Lower lobe of right lung (tissue), 2 donors: ENCODE measurements around the gene CREBRF. TPM values are rescaled to one million over a fixed set of nuclear protein-coding genes. Genes with fewer than 3 reads are reported as not detected.

ENCODE experiments used
- ATAC-seq, 2 donors: fragments of 200-7000 bp; cut with Tn5 transposase; one replicate each; pipeline ENCODE4 v1.9.1; 2020 to 2022; ENCODE audit warnings: mild to moderate bottlenecking in 2 of 2, moderate library complexity in 2 of 2
- DNase-seq: peaks from one replicate; pipeline ENCODE4 v3.0.0-alpha.2; 2020
- H3K27ac ChIP-seq: fragments of 200-600 bp; one replicate; pipeline ENCODE4 v1.8.0; 2022
- H3K27me3 ChIP-seq: fragments of 200-600 bp; one replicate; pipeline ENCODE4 v1.8.0; 2022; ENCODE audit warnings: low read depth
- H3K36me3 ChIP-seq: fragments of 200-600 bp; one replicate; pipeline ENCODE4 v1.8.0; 2022; ENCODE audit warnings: mild to moderate bottlenecking
- H3K4me1 ChIP-seq: fragments of 200-600 bp; one replicate; pipeline ENCODE4 v1.8.0; 2022
- H3K4me3 ChIP-seq: fragments of 200-600 bp; one replicate; pipeline ENCODE4 v1.8.0; 2022; ENCODE audit warnings: mild to moderate bottlenecking
- H3K9me3 ChIP-seq: fragments of 200-600 bp; one replicate; pipeline ENCODE4 v1.8.0; 2022
- intact Hi-C: fragments of 100-400 bp; cut with DNase I; formaldehyde crosslinking; loops from one replicate; pipeline ENCODE4 v1.11.0; 2022
- total RNA-seq: library from RNA; stranded (reverse); fragmentation: NEBNext Ultra II Directional; extraction: Animal tissue kit (Norgen Biotek cat#: 25700); gene quantifications from one replicate; pipeline ENCODE4 v1.2.1, GENCODE V29; 2021
- TF ChIP-seq, protein P1 (sequence below): fragments of 200-600 bp; IDR thresholded peaks from one replicate; pipeline ENCODE4 v1.8.0; 2022; ENCODE audit warnings: antibody characterized with exemption, mild to moderate bottlenecking
- donor health status: DM: no; HTN: yes; CAD: no; lungs with severe emphysema.

CREBRF gene
- total RNA-seq, 1 donor from 2014 or later, result 50.2 TPM

GRCh38 chr5:173050791-173051190 lies 5.4 kb upstream of the CREBRF start:
- TF ChIP-seq, protein P1, sequence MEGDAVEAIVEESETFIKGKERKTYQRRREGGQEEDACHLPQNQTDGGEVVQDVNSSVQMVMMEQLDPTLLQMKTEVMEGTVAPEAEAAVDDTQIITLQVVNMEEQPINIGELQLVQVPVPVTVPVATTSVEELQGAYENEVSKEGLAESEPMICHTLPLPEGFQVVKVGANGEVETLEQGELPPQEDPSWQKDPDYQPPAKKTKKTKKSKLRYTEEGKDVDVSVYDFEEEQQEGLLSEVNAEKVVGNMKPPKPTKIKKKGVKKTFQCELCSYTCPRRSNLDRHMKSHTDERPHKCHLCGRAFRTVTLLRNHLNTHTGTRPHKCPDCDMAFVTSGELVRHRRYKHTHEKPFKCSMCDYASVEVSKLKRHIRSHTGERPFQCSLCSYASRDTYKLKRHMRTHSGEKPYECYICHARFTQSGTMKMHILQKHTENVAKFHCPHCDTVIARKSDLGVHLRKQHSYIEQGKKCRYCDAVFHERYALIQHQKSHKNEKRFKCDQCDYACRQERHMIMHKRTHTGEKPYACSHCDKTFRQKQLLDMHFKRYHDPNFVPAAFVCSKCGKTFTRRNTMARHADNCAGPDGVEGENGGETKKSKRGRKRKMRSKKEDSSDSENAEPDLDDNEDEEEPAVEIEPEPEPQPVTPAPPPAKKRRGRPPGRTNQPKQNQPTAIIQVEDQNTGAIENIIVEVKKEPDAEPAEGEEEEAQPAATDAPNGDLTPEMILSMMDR, result no peak
- H3K4me3 ChIP-seq, result no peak overlapping the region
- DNase-seq (no peak), ATAC-seq (no peak)
- H3K9me3 ChIP-seq, result no peaks in the 10 kb centered on the region
- no peaks in the 10 kb centered on the region for H3K27me3 ChIP-seq
- peaks cover 15% of the 10 kb centered on the region for H3K4me1 ChIP-seq
- intact Hi-C loops, result loop anchor here (10.0 kb wide), 1 partner anchor 66 kb away; the partner anchor contains the start of gene ATP6V0E1
- H3K27ac ChIP-seq, result no peak overlapping the region
- no peaks in the 10 kb centered on the region for H3K36me3 ChIP-seq

DNA sequence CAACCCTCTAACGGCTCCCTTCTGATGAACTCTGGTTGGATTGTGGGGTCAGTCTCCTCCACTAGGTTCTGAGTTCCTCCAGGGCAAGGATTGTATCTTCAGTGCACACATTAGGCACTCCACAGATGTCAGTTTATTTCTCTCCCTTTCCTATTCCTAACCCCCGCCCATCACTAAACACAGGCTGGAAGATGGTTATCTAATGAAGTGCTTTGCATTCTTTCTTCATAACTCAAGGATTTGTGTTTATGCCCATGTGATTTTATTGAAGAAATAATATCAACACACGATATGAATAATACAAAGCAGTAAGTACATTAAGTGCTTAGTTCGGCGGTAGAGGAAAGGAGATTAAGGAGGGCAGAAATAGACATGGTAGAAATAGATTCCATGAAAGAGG lies 4.4 kb upstream of the CREBRF start:
- Histone ChIP-seq H3K4me1 (peaks cover 15% of the 10 kb centered on the region), H3K9me3 (no peaks in the 10 kb centered on the region), H3K4me3 (no peak overlapping the region), H3K27me3 (no peaks in the 10 kb centered on the region), H3K36me3 (no peaks in the 10 kb centered on the region), H3K27ac (no peak overlapping the region)
- DNase-seq, result no peak
- TF ChIP-seq, protein P1, result no peak
- ATAC-seq, result no peak
- intact Hi-C loops, result loop anchor here (10.0 kb wide), 1 partner anchor 67 kb away; the partner anchor contains the start of gene ATP6V0E1

DNA sequence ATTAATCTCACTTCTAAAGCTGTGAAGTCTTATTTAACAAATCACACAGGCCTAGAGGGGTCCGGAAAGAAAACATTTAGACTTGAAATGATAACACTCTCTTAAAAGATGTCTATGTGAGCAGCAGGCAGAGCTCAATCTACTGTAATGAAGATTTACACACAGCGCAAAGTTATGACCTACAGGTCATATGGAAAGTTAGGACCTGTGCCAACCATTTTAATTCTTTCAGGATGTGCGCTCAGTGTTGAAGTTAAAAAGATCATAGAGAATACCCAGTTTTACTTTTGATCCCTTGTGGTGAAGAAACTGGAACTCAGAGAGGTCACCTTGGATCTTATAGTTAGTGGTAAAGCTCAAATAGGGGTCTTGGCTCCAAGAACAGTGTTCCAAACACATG lies 3.1 kb upstream of the CREBRF start:
- no peak for ATAC-seq
- Histone ChIP-seq H3K4me1 (peaks cover 19% of the 10 kb centered on the region), H3K27ac (no peak overlapping the region), H3K27me3 (no peaks in the 10 kb centered on the region), H3K9me3 (no peaks in the 10 kb centered on the region), H3K4me3 (no peak overlapping the region), H3K36me3 (no peaks in the 10 kb centered on the region)
- DNase-seq, result no peak
- TF ChIP-seq, protein P1, result no peak
- intact Hi-C loops, result loop anchor here (10.0 kb wide), 1 partner anchor 68 kb away; the partner anchor contains the start of gene ATP6V0E1

DNA sequence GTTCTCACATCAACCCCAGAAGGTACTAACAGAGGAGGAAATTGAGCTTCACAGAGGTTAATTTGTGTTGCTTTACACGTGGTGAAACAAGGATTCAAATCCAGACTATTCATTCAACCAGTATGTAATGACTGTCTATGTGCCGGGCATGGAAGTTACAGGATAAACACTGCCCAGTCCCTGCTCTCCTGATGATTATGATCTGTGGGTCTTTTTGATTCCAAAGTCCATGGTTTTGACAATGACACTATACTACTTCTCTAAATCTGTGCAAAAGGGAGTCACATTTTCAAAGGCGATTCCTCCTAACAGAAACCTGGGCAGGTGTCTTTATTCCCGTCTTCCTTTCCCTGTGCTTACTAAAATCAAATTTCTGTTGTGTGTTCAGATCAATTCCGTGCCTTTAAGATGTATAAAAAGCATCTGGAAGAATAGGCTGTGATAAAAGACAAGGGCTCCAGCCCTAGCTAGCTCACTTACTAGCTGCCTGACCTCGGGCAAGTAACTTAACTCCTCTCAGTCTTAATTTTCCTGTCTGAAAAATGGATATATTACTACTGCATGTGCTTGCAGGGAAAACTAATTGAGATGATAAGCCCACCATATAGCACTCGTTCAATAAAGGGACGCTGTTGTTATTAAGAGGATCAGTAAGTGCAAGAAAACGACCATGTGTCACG lies 970 bp upstream of the CREBRF start:
- Histone ChIP-seq H3K27ac (no peak overlapping the region), H3K9me3 (no peaks in the 10 kb centered on the region), H3K27me3 (no peaks in the 10 kb centered on the region), H3K36me3 (no peaks in the 10 kb centered on the region), H3K4me1 (peaks cover 30% of the 10 kb centered on the region), H3K4me3 (peak overlapping the region; percentile 100)
- ATAC-seq (no peak), DNase-seq (no peak)
- TF ChIP-seq, protein P1, result no peak
- intact Hi-C loops, result loop anchor here (10.0 kb wide), 1 partner anchor 70 kb away; the partner anchor contains the start of gene ATP6V0E1

GRCh38 chr5:173055722-173055982 lies 500 bp upstream of the CREBRF start:
- ATAC-seq (no peak), DNase-seq (no peak)
- Histone ChIP-seq H3K27ac (peak overlapping the region; percentile 96), H3K4me1 (peaks cover 34% of the 10 kb centered on the region), H3K36me3 (peaks cover 4% of the 10 kb centered on the region), H3K4me3 (peak overlapping the region; percentile 100), H3K9me3 (no peaks in the 10 kb centered on the region), H3K27me3 (no peaks in the 10 kb centered on the region)
- intact Hi-C loops, result loop anchor here (10.0 kb wide), 1 partner anchor 71 kb away; the partner anchor contains the start of gene ATP6V0E1
- TF ChIP-seq, protein P1, result no peak
